ENCODE results near the gene SLCO3A1.
"Not testable (repeated sequence)": the region's sequence is repeated elsewhere in the genome, so short reads cannot be mapped to it uniquely, and the experiment has no call there.

The SLCO3A1 gene

DNA sequence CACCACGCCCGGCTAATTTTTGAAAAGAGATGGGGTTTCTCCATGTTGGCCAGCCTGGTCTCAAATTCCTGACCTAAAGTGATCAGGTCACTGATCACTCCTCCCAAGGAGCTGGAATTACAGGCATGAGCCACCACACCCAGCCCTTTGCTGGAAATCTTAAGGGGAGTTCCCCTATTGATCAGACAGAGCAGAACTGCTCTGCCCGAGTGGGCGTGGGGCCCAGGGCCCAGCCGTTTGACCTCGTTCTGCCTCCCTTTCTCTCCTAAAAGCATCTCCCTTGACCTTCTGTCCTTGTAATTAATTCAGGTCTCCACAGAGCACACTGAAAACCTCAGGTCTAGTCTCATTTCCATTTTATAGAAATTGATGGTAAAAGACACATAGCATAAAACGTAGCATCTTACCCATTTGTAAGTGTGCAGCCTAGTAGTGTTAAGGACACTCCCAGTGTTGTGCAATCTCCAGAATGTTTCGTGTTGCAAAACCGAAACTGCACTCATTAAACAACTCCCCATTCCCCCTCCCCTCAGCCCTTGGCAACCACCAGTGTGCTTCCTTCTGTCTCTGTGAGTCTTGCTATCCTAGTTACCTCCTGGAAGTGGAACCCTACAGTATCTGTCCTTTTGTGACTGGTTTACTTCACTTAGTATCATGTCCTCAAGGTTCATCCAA, 89.3 kb downstream of the SLCO3A1 start:
- peak; percentile 81 for DNase-seq

DNA sequence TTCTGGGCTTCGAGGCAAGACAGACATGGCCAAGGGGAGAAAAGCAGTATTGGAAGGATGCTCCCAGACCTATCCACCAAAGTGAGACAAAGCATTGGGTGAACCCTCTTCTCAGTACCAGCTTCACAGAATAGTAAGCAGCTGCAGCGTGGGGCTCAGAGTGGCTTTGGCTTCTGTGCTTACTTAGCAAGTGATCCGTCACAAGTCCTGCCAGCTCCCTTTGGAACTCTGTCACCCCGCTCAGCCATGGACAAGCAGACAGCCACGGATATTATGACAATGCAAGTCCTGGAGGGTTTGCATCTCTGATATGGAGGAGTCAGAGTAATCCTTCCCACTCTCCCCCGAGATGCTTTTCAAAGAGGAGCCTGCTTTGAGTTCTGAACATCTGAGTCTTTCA, 90.8 kb downstream of the SLCO3A1 start:
- DNase-seq = no peak

DNA sequence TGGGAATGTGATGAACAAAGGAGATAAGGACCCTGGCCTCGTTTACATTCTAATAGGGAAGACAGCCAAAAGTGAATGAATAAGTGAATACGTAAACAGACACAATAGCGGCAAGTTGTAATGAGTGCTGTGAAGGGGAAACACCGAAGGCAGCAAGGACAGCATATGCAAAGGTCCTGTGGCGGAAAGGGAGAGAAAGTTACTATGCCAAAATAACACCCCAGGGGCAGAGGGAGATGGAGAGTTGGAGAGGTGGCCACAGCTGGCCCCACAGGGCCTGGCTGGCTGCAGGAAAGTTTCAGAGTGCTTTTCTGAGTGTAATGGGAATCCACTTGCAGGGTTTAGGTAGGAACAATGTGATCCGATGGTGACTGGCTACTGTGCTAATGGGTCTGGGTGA, 91.9 kb downstream of the SLCO3A1 start:
- DNase-seq = no peak

- DNase-seq = no peak
Observed at GRCh38 chr15:91946075-91946474, 92.6 kb downstream of the SLCO3A1 start.

DNA sequence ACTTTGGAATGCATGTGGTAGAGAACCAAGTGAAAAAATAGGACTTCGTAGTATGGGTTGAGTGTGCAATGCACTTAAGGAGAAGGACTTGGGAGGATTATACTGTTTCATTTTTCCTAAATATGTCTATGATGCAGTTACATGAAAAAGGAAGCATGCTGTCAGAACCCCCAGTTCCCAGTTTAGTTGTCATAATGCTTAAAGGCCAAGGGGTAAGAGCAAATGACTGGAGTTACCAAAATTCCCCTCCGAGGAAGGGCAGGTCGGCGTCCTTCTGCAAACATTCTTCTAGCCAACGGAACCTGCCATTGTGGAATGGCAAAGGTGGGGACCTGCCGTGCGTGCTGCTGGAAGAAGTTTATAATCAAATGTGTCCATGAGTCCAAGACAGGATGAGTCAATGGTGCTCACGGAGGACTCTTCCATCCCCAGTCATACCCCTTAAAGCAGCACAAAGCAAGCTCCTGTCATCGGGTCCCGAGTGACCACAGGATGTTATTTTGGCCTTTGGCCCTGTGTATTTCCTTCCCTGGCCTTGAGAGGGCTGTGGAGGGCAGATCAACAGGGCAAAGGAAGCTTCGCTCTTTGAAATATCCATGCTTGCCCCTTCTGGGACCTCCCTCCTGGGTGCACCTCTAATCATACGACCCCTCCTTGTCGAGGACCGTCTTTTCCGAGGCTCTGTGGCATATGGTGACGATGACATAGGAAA, 93.2 kb downstream of the SLCO3A1 start:
- no peak for DNase-seq

GRCh38 chr15:91947293-91947679, 93.8 kb downstream of the SLCO3A1 start:
- DNase-seq = peak; percentile 50

DNA sequence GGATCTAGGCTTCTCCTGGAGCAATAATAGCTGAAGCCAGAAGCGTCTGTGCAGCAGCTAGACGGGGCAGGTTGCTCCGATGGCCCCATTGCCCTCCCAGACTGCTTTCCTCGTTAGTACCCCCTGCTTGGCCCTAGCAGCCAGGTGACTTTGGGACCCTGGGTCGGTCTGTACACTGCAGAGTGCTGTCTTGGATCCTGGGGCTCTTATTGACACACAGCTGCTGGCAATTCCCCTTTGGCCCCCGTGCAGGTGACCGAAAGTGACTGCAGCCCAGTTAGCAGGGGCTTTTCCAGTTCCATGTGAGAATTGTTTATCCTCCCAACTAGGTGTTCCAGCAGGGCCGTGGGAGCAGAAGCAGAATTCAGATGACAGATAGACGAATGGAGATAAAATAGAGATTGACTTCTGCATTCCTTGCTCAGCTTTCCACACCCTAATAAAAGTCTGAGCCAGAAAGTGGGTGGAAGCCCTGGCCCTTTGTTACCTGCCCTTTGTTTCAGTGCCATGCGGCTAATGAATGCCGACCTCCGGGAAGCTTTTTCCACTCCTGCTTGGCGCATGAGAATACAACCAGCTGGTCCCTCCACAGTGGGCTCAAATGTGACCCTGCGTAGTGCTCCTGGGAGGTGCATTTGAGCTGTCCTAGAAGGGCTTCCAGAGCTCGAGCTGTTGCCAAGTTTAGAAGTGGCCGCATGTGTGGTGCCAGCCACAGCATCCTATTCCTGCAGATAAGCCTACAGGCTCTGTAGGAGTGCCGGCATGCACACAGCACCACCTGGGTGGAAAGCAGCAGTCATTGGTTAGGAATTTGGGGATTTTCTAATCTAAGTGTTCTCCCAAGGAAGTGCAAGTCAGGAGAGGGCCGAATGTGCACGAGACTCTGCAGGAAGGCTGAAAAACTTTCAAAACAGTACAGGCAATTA, 94.4 kb downstream of the SLCO3A1 start:
- no peak for DNase-seq

DNA sequence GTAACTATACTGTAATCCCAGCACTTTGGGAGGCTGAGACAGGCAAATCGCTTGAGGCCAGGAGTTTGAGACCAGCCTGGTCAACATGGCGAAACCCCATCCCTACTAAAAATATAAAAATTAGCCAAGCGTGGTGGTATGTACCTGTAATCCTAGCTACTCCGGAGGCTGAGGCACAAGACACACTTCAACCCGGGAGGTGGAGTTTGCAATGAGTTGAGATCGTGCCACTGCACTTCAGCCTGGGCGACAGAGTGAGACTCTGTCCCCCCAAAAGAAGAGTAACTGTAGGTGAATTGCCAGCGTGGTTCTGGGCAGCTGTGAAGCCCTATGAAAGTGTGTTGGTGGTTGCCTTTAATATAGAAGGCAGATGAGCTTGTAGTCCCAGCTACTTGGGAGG, 95.9 kb downstream of the SLCO3A1 start:
- no peak for DNase-seq

DNA sequence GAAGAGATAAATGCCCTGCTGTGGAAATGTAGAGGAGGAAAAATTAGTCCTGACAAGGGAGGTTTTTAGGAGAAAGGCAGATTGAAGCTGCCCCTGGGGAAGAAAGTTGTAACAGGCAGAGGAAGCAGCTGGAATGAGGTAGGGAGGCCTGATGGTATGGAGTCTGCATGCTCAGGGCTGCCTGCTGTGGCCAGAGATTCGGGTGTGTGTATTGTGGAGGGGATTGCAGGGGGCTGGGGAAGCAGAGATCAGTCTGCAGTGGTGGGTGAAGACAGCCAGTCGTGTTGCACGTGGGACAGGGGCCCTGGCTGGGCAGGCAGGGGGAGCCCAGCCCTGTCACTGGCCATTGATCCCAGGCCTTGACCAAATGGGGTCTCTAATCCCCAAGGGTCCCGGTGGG, 96.5 kb downstream of the SLCO3A1 start:
- no peak for DNase-seq

GRCh38 chr15:91950631-91951329, 97.3 kb downstream of the SLCO3A1 start:
- no peak for DNase-seq

DNA sequence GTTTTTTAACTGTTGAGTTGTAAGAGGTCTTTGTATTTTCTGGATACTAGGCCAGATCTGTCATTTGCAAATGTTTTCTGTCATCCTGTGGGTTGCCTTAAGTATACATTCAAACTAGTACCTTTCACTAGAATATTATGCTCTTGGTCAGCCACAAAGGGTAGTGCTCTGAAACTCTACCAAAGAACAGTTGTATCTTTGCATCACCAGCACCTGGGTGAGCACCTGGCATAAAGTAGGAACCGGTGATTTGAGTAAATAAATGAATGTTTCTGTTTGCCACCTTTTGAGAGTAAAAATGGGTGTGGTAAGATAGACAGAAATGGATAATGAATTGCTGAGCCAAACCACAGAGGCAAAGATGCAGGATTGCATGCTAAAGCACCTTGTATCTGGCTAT, 98.7 kb downstream of the SLCO3A1 start:
- DNase-seq = no peak

- no peak for DNase-seq
Observed at GRCh38 chr15:91953432-91953831, 99.9 kb downstream of the SLCO3A1 start.

DNA sequence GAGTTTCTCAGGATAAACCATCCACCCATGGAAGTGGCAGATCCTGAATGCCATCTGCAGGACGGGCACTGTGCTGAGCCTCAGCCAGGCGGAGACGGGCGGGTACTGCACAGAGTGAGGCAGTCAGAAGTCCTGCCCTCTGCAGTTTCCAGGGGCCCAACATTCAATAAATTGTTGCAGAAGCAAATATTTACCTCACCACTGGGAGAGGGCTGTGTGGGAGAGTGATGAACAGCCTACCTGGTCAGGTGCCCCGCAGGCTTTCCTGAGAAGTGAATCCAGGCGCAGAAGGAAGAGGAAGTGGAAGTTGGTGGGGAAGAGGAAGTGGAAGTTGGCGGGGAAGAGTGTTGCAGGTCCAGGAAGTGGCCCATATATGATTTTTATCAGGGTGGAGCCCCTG, 100.8 kb downstream of the SLCO3A1 start:
- no peak for DNase-seq

DNA sequence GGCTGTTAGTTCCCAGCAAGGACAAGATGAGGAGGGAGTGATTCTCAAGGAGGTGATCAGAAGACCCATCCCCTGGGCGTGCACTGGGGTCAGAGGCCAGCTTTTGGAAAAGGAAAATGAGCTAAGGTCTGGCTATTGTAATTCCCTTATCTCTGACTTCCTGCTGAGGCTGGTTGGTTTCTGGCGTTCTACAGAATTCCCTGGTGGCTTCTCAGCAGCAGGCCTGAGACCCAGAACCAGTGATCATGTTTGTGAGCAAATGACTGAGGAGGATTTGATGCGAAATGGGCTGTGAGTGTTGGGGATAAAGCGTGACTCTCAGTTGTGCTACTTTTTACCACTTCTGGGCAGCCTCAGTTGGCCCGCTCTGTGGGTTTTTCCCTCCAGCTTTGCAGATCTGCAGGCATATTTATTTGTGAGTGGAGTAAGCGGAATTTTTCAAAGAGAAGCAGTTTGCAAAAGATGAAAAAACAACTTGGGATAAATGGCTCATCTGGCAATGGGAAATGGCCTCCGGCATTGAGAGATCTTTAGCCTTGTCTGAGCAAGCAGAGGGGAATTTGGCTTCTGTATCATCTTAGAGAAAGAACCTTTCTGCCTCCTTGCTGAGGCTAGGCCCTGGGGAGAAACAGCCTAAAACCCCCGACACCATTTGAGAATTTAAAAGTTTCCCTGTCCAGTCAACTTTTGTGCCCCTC, 102.7 kb downstream of the SLCO3A1 start:
- DNase-seq = no peak

GRCh38 chr15:91961357-91961756, 107.8 kb downstream of the SLCO3A1 start:
- DNase-seq = no peak

GRCh38 chr15:91963747-91964146, 110.2 kb downstream of the SLCO3A1 start:
- DNase-seq = not testable (repeated sequence)

DNA sequence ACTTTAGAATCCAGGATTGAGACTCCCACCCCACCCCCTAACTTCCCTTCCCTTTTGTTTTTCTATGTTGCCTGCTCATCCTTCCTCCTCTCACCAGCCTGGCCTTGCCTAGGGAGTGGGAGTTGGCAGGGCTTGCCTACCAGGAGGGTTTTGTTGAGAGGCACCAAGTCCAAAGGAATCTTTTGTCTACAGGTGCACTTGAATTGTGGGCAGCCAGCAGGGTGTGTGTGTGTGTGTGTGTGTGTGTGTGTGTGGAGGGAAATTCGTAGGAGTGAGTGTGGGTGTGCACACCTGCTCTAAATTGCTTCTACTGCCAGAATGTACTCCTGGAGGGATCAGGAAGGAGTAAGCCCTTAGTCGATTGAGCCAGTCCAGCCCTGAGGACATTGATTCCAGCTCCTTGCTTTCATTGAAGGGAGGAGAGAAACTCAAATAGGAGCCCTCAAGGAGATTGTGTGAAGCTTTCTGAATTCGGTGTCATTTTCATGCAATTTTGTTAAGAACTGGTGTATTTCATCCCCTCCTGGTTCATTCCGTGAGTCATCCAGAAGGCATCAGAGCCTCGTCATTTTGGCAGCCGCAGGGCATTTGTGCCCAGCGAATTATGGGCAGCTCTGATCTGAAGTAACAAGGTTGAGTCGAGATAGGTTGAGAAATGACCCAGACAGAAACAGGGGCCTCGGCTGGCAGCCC, 112.1 kb downstream of the SLCO3A1 start:
- DNase-seq = no peak

- DNase-seq = no peak
Observed at GRCh38 chr15:91966194-91966552, 112.7 kb downstream of the SLCO3A1 start.

DNA sequence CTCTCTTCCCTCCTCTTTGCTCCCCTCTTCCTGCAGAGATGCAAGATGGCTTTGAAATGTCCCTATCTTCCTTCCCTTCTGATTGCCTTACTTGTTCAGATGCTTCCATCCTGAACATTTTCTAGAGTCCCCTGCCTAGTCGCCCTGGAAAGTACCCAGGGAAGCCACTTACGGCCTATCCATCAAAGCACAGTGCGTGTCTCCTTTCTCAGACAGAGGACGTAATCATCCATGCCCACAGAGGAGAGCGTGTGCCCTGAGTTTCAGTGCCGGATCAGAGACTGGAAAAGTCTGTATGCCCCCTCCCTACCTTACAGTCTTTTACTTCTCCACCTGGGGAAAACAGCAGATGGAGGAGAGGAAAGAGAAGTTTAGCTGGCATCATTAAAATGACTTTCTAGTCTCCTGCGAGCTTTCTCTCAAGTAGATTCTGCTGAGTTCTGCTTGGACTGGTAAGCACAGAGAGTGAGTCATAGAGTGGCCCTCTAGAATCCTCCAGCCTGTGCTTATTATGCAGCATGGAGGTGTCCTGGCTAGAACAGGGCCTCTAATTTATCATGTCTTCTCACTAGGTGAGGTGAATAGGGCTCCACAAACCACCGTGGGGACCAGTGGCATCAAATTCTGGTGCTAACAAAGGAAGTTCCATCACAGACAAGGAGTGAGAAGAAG, 114.6 kb downstream of the SLCO3A1 start:
- DNase-seq = no peak

- DNase-seq = no peak
Observed at GRCh38 chr15:91968610-91969009, 115.1 kb downstream of the SLCO3A1 start.

GRCh38 chr15:91970142-91970541, 116.6 kb downstream of the SLCO3A1 start:
- no peak for DNase-seq
